RWPE1 (cell line): ENCODE measurements around the gene TAF1C.
"Not testable (repeated sequence)": the region's sequence is repeated elsewhere in the genome, so short reads cannot be mapped to it uniquely, and the experiment has no call there.

Experiments
- CTCF ChIA-PET: fragments of 350-600 bp; sonication (Branson Sonifier 250); formaldehyde crosslinking; extraction: SDS; loops from one replicate; lab custom pipeline; 2021; lab: Yijun Ruan, JAX
- POLR2A ChIA-PET: fragments of 400-600 bp; formaldehyde crosslinking; extraction: SDS; loops from one replicate; lab custom pipeline; 2020; ENCODE audit warnings: antibody characterized with exemption; ENCODE audit not compliant: low non-redundant PET; lab: Yijun Ruan, JAX
- DNase-seq: peaks from one replicate; pipeline ENCODE4 v3.0.0; 2012; ENCODE audit warnings: low spot score
- H3K27ac ChIP-seq: fragments of 450-650 bp; 2 replicates; pipeline ENCODE4 v1.5.1; 2017
- CTCF ChIP-seq: fragments of 450-650 bp; conservative IDR thresholded peaks from 2 replicates; pipeline ENCODE4 v1.5.1; 2017; ENCODE audit warnings: low read depth, mild to moderate bottlenecking

Gene TAF1C

DNA sequence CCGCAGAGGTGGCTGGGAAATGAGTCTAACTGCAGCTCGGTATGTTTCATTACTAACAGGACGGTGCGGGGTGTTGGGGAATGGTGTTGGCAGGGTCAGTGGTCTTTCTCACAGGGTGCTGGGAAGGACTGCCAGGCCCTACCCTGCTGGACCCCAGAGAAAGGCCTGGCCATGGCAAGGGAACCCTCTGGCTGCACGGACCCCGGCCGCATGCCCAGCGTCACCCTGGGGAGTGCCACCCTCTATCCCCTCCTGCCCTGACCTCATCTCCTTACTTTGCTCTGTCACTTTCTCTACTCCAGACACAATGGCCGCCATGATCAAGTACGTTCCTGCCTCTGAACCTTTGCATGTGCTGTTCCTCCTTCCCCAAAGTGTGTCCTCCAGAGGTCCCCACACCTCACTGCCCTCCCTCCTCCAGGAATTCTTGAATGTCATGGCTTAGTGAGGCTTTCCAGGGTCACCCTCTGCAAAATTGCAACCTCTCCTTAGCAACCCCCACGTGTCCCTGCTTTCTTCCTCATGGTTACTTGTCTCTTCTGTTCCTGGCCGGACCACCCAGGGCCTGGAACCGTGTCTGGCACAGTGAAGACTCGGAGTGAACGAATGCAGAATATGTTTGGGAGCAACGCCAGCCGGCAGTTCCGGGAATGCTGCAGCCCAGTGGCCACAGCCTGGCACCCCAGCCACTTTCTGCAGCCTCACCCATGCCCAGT is 19.3 kb upstream of the TAF1C start:
- CTCF ChIA-PET: interaction anchor here (0.6 to 1.0 kb wide), 2 partner anchors 19 to 30 kb away, joined by 3 to 4 read pairs; partner anchors contain the start of gene TAF1C
- TF ChIP-seq CTCF: no peak
- DNase-seq: no peak
- H3K27ac ChIP-seq: no peak overlapping the region
- POLR2A ChIA-PET: no interaction called here

- POLR2A ChIA-PET, H3K27ac ChIP-seq, DNase-seq, CTCF ChIA-PET: not testable (repeated sequence)
These were observed 18.3 kb upstream of the TAF1C start for GRCh38 chr16:84205123-84205522.

- DNase-seq, H3K27ac ChIP-seq, POLR2A ChIA-PET: not testable (repeated sequence)
- CTCF ChIA-PET: interaction anchor here (0.8 kb wide), 1 partner anchor 17 kb away, joined by 6 read pairs; the partner anchor contains the start of gene TAF1C
These were observed 17.7 kb upstream of the TAF1C start for GRCh38 chr16:84204551-84204950.

GRCh38 chr16:84199861-84200260 is 13.0 kb upstream of the TAF1C start:
- no peak for DNase-seq
- H3K27ac ChIP-seq: no peak overlapping the region
- ChIA-PET CTCF (interaction anchor here (0.6 to 1.0 kb wide), 2 partner anchors 58 to 77 kb away, joined by 3 read pairs; no protein-coding TSS in a partner anchor), POLR2A (no interaction called here)
- no peak for TF ChIP-seq CTCF

DNA sequence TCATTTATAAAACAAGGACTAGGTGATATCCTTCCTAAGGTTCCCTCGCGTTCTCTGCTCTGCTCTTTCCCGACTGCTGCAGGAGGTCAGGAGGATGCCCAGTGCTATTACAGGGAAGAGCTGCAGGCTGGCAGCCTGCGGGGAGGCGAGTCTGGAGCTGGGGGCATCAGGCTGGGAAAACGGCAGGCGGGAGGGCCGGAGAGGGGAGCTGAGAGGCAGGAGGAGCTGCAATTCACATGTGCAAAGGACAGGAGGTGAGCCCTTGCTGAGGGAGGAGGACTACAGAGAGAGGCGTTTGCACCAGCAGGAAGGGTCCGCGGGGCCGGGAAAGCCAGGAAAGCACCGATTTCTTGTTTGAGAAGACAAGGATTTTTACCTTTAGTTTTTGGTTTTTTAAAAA is 12.2 kb upstream of the TAF1C start:
- DNase-seq: no peak
- POLR2A ChIA-PET: no interaction called here
- CTCF ChIA-PET: interaction anchor here (1.5 kb wide), 1 partner anchor 12 kb away, joined by 6 read pairs; no protein-coding TSS in a partner anchor
- TF ChIP-seq CTCF: no peak
- no peak overlapping the region for H3K27ac ChIP-seq

- peak; percentile 31 for DNase-seq
- no peak for TF ChIP-seq CTCF
- no peak overlapping the region for H3K27ac ChIP-seq
- CTCF ChIA-PET: interaction anchor here (1.5 kb wide), 1 partner anchor 11 kb away, joined by 6 read pairs; no protein-coding TSS in a partner anchor
- POLR2A ChIA-PET: no interaction called here
These were observed 11.5 kb upstream of the TAF1C start for GRCh38 chr16:84198401-84198800.

DNA sequence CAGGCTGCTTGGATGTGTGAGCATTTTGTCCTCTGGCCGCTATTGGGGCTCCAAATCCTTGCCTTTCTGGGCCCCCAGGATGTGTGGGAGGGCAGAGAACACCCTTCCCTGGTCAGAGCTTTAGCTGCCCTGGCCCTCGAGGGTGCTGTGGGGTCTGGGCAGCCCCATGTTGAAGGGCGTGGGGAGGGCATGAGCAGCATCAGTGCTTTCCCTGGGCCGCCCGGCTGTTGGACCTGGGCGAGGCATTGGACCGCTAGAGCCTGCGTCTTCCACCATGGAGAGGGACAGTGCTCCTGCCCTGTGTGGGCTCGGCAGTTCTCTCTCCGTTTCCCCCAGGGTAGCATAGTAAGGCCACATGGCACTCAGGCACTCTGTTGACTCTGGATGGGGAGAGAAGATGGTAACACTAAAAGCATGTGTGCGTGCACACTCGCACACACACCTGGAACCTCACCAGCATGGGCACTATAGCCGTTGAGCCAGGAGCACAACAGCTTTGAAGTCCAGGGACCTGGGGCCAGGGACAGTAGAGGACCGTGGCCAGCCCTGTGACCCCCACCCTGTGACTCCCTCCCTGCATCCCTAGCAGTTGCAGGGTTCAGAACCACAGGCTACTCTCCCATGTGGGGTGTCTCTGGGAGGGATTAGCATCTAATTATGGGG is 10.7 kb upstream of the TAF1C start:
- no peak for DNase-seq
- ChIA-PET CTCF (interaction anchor here (2.8 kb wide), 1 partner anchor 11 kb away, joined by 15 read pairs; the partner anchor contains the start of gene TAF1C), POLR2A (no interaction called here)
- TF ChIP-seq CTCF: no peak
- H3K27ac ChIP-seq: no peak overlapping the region
